NT2/D1 (cell line): Measurements from ENCODE around the gene GEN1.

Experiments used
- SUZ12 ChIP-seq: IDR thresholded peaks from 2 replicates; pipeline ENCODE4 v1.6.1; 2011; ENCODE audit not compliant: insufficient read length, insufficient read depth; ENCODE audit errors: extremely low read depth
- YY1 ChIP-seq: IDR thresholded peaks from 2 replicates; pipeline ENCODE4 v1.6.1; 2011; ENCODE audit not compliant: insufficient read length, insufficient read depth

GRCh38 chr2:17762451-17762850 is 8.5 kb downstream of the GEN1 start:
- TF ChIP-seq YY1 (no peak), SUZ12 (no peak)
